Small intestine (tissue), 7 donors: Measurements from ENCODE around the gene MAP3K21. TPM values are rescaled to one million over a fixed set of nuclear protein-coding genes. Genes with fewer than 3 reads are reported as not detected.

ENCODE experiments used
- DNase-seq, 2 donors: peaks; one replicate each; pipeline versions ENCODE4 v3.0.0 to v3.0.0-alpha.2; 2013
- FAIRE-seq: peaks from 2 replicates; lab custom pipeline; 2012; peaks lifted over from hg19 to GRCh38; lab: Jason Lieb, UNC
- H3K27ac ChIP-seq, 3 donors: one replicate each; pipeline ENCODE4 v1.5.1; 2013; ENCODE audit warnings: low read length in 2 of 3, mild to moderate bottlenecking in 2 of 3, control low read depth in 1 of 3, inconsistent platforms in 1 of 3, low read depth in 1 of 3, moderate library complexity in 1 of 3
- H3K27me3 ChIP-seq, 3 donors: one replicate each; pipeline ENCODE4 v1.6.1; 2013; ENCODE audit warnings: low read length in 3 of 3, inconsistent platforms in 1 of 3; ENCODE audit not compliant: control insufficient read depth in 3 of 3, insufficient read depth in 3 of 3
- H3K36me3 ChIP-seq, 3 donors: one replicate each; pipeline ENCODE4 v1.6.1; 2013; ENCODE audit warnings: low read length in 3 of 3, inconsistent platforms in 1 of 3, low read depth in 1 of 3, mild to moderate bottlenecking in 1 of 3, moderate library complexity in 1 of 3; ENCODE audit not compliant: control insufficient read depth in 3 of 3, insufficient read depth in 2 of 3
- H3K4me1 ChIP-seq, 3 donors: one replicate each; pipeline ENCODE4 v1.6.1; 2013; ENCODE audit warnings: low read length in 2 of 3, inconsistent platforms in 1 of 3, low read depth in 1 of 3, mild to moderate bottlenecking in 1 of 3, moderate library complexity in 1 of 3; ENCODE audit not compliant: control insufficient read depth in 3 of 3, insufficient read depth in 2 of 3
- H3K4me3 ChIP-seq, 3 donors: one replicate each; pipeline ENCODE4 v1.5.1; 2013; ENCODE audit warnings: low read length in 3 of 3, control low read depth in 1 of 3, inconsistent platforms in 1 of 3, low read depth in 1 of 3, mild to moderate bottlenecking in 1 of 3, moderate library complexity in 1 of 3
- H3K9me3 ChIP-seq, 2 donors: one replicate each; pipeline ENCODE4 v1.6.1; 2013; ENCODE audit warnings: low read depth in 1 of 2, low read length in 1 of 2; ENCODE audit not compliant: control insufficient read depth in 2 of 2, insufficient read depth in 1 of 2
- WGBS, 3 donors: extraction: QIAGEN DNeasy Blood & Tissue Kit; methylation state at CpG; one replicate each; pipeline ENCODE4 v1.1.7; 2013; 5-methylcytosine and 5-hydroxymethylcytosine counted together
- polyA plus RNA-seq, 4 donors: library from polyadenylated mRNA; stranded (reverse) in 3 of 4; unstranded in 1 of 4; fragments of 200-250 nt in 3 of 4; fragments of 120-200 nt in 1 of 4; gene quantifications; one replicate each; pipeline versions ENCODE4 v1.2.1 to v1.2.3, GENCODE V29; 2013
- donor health status: healthy with polysubstance abuse.
- donor health status: control.
- donor health status: control.
- donor health status: Bipolar disorder and iron deficiency.
- donor health status: healthy.

The MAP3K21 gene
- polyA plus RNA-seq, 4 donors: 7.6 to 11.9 (median 10.6) TPM

DNA sequence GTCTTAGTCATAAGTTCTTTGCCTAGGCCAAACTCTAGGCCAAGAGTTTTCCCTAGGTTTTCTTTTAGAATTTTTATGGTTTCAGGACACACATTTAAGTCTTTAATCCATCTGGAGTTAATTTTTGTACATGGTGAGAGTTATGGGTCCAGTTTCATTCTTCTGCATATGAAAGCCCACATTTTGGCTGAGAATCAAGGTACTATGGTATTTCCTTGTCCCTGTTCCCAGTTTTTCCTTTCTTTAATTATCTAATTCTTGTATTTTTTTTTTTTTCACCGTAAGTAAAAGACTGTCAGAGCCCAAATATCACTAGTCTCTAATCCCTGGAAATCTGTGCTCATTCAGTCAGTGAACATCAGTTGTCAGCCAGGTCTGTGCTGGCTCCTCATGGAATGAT is 105.4 kb downstream of the MAP3K21 start:
- Histone ChIP-seq H3K27me3 (peaks cover 0 to 3% (median 0%) of the 10 kb centered on the region in 3 donors), H3K9me3 (peaks cover 0 to 7% of the 10 kb centered on the region in 2 donors), H3K36me3 (no peaks in the 10 kb centered on the region), H3K27ac (no peak overlapping the region), H3K4me3 (no peak overlapping the region), H3K4me1 (peaks cover 0 to 4% (median 0%) of the 10 kb centered on the region in 3 donors)
- no peak for DNase-seq
- FAIRE-seq: no peak
- WGBS, 3 donors: 45 to 62% (median 54%) methylated on average over 1 of the region's 1 CpG

DNA sequence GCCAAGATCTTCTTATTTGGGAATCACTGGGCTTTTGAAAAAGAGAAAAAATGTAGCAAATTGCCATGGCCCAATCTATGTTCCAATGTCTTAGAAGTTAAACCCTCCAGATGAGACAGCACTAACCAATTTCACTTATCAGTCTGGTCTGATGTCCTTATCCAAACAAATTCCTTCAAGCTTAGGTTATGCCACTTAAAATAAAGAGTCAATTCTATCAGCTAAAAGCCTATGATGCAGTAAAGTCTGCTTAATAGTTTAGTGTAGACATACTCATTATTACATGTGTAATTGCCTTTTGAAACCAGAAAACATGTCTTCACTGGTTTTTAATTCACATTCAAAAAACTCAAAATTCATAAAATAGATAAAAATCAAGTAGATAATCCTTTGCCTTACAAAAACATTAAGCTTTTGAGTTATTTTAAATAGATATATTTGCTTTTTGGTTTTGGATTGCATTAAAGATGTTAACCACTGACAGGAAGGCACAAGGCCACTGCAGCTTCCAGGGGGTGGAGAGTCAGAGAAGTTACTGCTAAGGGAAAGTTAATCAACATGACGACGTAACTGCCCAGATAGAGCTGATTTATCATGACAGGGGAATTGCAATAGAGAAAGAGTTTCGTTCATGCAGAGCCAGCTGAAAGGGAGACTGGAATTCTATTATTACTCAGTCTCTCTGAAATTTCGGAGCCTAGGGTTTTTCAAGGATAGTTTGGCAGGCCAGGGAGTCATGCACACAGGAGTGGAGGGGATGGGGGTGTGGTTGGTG is 106.1 kb downstream of the MAP3K21 start:
- Histone ChIP-seq H3K36me3 (no peaks in the 10 kb centered on the region), H3K9me3 (peaks cover 0 to 3% of the 10 kb centered on the region in 2 donors), H3K27ac (no peak overlapping the region), H3K4me3 (no peak overlapping the region), H3K27me3 (peaks cover 0 to 3% (median 0%) of the 10 kb centered on the region in 3 donors), H3K4me1 (peaks cover 0 to under 1% (median 0%) of the 10 kb centered on the region in 3 donors)
- WGBS, 3 donors: 60 to 69% (median 65%) methylated on average over 4 of the region's 4 CpGs
- DNase-seq (no peak), FAIRE-seq (no peak)

Other genes with a start within 250 kb of the MAP3K21 start
- 10 to 100 TPM in 1 of 4 donors, 1 to 10 TPM in 3; 1.3 to 18.1 (median 5.1) TPM for gene PCNX2, start 32.0 kb upstream of the MAP3K21 start, polyA plus RNA-seq